HEK293 (cell line): ENCODE data around the gene SNAPC4.

Source experiments
- ZNF548 ChIP-seq: fragments of 450-650 bp; formaldehyde crosslinking; IDR thresholded peaks from 2 replicates; pipeline ENCODE4 v1.5.1; 2016; ENCODE audit warnings: missing biosample characterization, missing genetic modification characterization
- ZNF843 ChIP-seq: fragments of 450-650 bp; formaldehyde crosslinking; IDR thresholded peaks from 2 replicates; pipeline ENCODE4 v1.5.1; 2016; ENCODE audit warnings: missing biosample characterization, missing genetic modification characterization
- TF ChIP-seq, protein P1 (sequence below): fragments of 450-650 bp; formaldehyde crosslinking; IDR thresholded peaks from 2 replicates; pipeline ENCODE4 v1.5.1; 2016; ENCODE audit warnings: missing biosample characterization, missing genetic modification characterization

DNA sequence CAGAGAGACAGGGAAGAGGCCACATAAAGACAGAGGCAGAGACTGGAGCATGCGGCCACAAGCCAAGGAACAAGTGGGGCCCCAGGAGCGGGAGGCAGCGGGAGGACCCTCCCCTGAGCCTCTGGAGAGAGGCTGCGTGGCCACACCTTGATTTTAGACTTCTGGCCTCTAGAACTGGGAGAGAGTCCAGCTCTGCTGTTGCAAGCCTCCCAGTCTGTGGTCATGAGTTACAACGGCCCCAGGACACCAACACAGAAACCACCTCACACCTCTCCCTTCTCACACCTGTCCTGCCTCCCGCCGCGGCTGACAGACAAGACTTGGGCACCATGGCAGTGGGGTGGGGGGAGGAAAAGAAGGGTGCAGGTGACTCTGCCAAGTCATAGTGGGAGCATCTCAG is 37.5 kb upstream of the SNAPC4 start:
- TF ChIP-seq, protein P1, sequence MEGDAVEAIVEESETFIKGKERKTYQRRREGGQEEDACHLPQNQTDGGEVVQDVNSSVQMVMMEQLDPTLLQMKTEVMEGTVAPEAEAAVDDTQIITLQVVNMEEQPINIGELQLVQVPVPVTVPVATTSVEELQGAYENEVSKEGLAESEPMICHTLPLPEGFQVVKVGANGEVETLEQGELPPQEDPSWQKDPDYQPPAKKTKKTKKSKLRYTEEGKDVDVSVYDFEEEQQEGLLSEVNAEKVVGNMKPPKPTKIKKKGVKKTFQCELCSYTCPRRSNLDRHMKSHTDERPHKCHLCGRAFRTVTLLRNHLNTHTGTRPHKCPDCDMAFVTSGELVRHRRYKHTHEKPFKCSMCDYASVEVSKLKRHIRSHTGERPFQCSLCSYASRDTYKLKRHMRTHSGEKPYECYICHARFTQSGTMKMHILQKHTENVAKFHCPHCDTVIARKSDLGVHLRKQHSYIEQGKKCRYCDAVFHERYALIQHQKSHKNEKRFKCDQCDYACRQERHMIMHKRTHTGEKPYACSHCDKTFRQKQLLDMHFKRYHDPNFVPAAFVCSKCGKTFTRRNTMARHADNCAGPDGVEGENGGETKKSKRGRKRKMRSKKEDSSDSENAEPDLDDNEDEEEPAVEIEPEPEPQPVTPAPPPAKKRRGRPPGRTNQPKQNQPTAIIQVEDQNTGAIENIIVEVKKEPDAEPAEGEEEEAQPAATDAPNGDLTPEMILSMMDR (tag by site-specific recombination), result no peak
- TF ChIP-seq ZNF548 (tag by site-specific recombination) (no peak), ZNF843 (no peak)
